Fibroblast of lung (primary cell): ENCODE data around the gene PIANP. TPM values are rescaled to one million over a fixed set of nuclear protein-coding genes. Genes with fewer than 3 reads are reported as not detected.

ENCODE experiments used
- DNase-seq, 2 donors: peaks; one replicate each; pipeline versions ENCODE4 v3.0.0 to v3.0.0-alpha.2; 2010; ENCODE audit warnings: low read depth in 2 of 2
- H2AFZ ChIP-seq: 2 replicates; pipeline ENCODE4 v1.5.1; 2012; ENCODE audit warnings: low read length, control low read depth, inconsistent platforms
- H3K27ac ChIP-seq: 2 replicates; pipeline ENCODE4 v1.5.1; 2011; ENCODE audit warnings: low read length, control low read depth; ENCODE audit not compliant: insufficient read depth
- H3K27me3 ChIP-seq: 2 replicates; pipeline ENCODE4 v1.5.1; 2011; ENCODE audit warnings: mild to moderate bottlenecking, low read length; ENCODE audit not compliant: control insufficient read depth, insufficient read depth
- H3K36me3 ChIP-seq: 2 replicates; pipeline ENCODE4 v1.5.1; 2011; ENCODE audit warnings: low read length; ENCODE audit not compliant: control insufficient read depth, insufficient read depth
- H3K4me1 ChIP-seq: 2 replicates; pipeline ENCODE4 v1.5.1; 2011; ENCODE audit warnings: low read length; ENCODE audit not compliant: control insufficient read depth, insufficient read depth; ENCODE audit errors: extremely low read depth
- H3K4me2 ChIP-seq: 2 replicates; pipeline ENCODE4 v1.5.1; 2011; ENCODE audit warnings: low read length, control low read depth; ENCODE audit not compliant: insufficient read depth; ENCODE audit errors: extremely low read depth
- H3K4me3 ChIP-seq, 4 experiments: fragments of 200-600 bp in 1 of 4; sonication (generic) in 1 of 4; replicated peaks in 1 of 4; 2 replicates each; pipeline ENCODE4 v1.5.1; 2011 to 2016; ENCODE audit warnings: low read length in 4 of 4, low read depth in 3 of 4, mild to moderate bottlenecking in 3 of 4, control low read depth in 2 of 4, inconsistent platforms in 1 of 4, mixed read lengths in 1 of 4; ENCODE audit not compliant: insufficient read depth in 1 of 4; ENCODE audit errors: control extremely low read depth in 1 of 4
- H3K79me2 ChIP-seq: 2 replicates; pipeline ENCODE4 v1.5.1; 2012; ENCODE audit warnings: mild to moderate bottlenecking, low read length, inconsistent platforms; ENCODE audit not compliant: control insufficient read depth, insufficient read depth
- H3K9ac ChIP-seq: 2 replicates; pipeline ENCODE4 v1.5.1; 2011; ENCODE audit warnings: mild to moderate bottlenecking, low read length, control low read depth; ENCODE audit not compliant: insufficient read depth
- H3K9me3 ChIP-seq: 2 replicates; pipeline ENCODE4 v1.5.1; 2012; ENCODE audit warnings: low read depth, low read length; ENCODE audit not compliant: control insufficient read depth, insufficient read depth
- H4K20me1 ChIP-seq: 2 replicates; pipeline ENCODE4 v1.5.1; 2011; ENCODE audit warnings: low read length; ENCODE audit not compliant: control insufficient read depth, insufficient read depth; ENCODE audit errors: extremely low read depth
- EZH2 ChIP-seq: IDR thresholded peaks from 2 replicates; pipeline ENCODE4 v1.5.1; 2012; ENCODE audit warnings: low read length, control low read depth, mild to moderate bottlenecking; ENCODE audit errors: missing control alignments
- polyA plus RNA-seq, 2 donors: library from polyadenylated mRNA; depleted of rRNA in 1 of 2; stranded (reverse) in 1 of 2; unstranded in 1 of 2; fragments of >200 nt; gene quantifications; 2 replicates each; pipeline ENCODE4 v1.2.1, GENCODE V29; 2011 to 2012; ENCODE audit warnings: missing spikeins in 1 of 2
- total RNA-seq: library from RNA; depleted of rRNA; stranded (reverse); fragments of >200 nt; gene quantifications from 2 replicates; pipeline ENCODE4 v1.2.1, GENCODE V29; 2014
- TF ChIP-seq, protein P1 (sequence below), 2 donors: IDR thresholded peaks in 1 of 2; conservative IDR thresholded peaks in 1 of 2; 1 replicate in 1 of 2; 2 replicates in 1 of 2; pipeline ENCODE4 v1.5.1; 2011 to 2012; ENCODE audit warnings: low read length in 2 of 2, control low read depth in 1 of 2, inconsistent platforms in 1 of 2, low read depth in 1 of 2, mild to moderate bottlenecking in 1 of 2

Gene PIANP
- total and polyA plus RNA-seq, 2 donors (not counting 1 experiment from before 2014, with no cell fraction given): 0.17 to 0.49 TPM

DNA sequence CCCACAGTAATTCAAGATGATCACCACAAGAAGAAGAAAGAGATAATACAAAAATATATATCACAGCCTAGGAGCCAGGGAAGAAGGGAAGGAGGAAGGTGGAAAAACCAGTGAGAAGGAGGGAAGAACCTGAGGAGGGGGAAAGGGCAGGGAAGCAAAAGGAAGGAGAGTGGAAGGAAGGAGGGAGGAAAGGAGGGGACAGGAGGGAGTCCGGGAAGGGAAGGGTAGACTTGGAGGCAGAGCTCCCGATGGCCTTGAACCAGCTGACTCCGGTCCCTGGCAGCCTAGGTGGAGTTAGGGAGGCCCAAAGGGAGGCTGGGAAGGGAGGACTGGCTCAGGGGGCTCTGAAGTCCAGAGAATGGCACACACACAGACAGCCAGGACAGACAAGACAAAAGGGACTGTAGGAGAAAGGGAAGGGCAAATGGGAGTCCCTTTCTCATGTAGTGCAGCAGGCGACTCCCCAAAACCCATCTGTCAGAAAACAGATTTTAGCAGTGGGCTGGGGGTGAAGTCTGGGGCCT is 6.7 kb downstream of the PIANP start:
- Histone ChIP-seq H3K36me3 (no peaks in the 10 kb centered on the region), H3K27ac (no peak overlapping the region), H2AFZ (no peak overlapping the region), H3K4me1 (peaks cover 3% of the 10 kb centered on the region), H3K9me3 (no peaks in the 10 kb centered on the region), H3K27me3 (peaks cover 4% of the 10 kb centered on the region), H3K79me2 (peaks cover 3% of the 10 kb centered on the region), H3K4me3 (no peak overlapping the region), H3K4me2 (no peak overlapping the region), H4K20me1 (no peaks in the 10 kb centered on the region), H3K9ac (no peak overlapping the region)
- no peak for TF ChIP-seq EZH2
- TF ChIP-seq, protein P1, sequence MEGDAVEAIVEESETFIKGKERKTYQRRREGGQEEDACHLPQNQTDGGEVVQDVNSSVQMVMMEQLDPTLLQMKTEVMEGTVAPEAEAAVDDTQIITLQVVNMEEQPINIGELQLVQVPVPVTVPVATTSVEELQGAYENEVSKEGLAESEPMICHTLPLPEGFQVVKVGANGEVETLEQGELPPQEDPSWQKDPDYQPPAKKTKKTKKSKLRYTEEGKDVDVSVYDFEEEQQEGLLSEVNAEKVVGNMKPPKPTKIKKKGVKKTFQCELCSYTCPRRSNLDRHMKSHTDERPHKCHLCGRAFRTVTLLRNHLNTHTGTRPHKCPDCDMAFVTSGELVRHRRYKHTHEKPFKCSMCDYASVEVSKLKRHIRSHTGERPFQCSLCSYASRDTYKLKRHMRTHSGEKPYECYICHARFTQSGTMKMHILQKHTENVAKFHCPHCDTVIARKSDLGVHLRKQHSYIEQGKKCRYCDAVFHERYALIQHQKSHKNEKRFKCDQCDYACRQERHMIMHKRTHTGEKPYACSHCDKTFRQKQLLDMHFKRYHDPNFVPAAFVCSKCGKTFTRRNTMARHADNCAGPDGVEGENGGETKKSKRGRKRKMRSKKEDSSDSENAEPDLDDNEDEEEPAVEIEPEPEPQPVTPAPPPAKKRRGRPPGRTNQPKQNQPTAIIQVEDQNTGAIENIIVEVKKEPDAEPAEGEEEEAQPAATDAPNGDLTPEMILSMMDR (conservative IDR thresholded peaks at IDR 0.05 in 1 of 2, IDR thresholded peaks at IDR 0.05 in 1 of 2; ENCODE audit: low read depth in 1 of 2, low read length in 2 of 2): no peak
- DNase-seq: no peak

DNA sequence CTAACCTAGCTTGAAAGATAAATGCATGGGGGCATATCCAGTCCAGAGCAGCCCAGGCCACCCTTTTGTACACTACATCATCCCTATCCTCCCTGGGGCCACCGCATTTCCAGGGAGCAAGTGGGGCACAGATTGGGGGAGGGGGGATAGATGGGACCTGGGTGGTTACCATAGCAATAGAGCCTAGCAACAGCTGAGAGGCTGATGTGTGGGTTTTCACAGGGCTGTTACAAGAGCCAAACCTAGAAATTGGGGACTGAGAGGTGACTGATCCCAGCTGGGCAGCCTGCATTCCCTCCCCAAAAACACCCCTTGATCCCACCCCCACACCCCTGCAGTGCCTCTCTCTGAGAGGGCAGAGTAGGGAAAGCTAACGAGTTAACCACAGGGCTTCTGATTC is 7.7 kb downstream of the PIANP start:
- TF ChIP-seq, protein P1 (conservative IDR thresholded peaks at IDR 0.05 in 1 of 2, IDR thresholded peaks at IDR 0.05 in 1 of 2; ENCODE audit: low read depth in 1 of 2, low read length in 2 of 2): no peak
- no peak for TF ChIP-seq EZH2
- no peak overlapping the region for H2AFZ ChIP-seq
- no peak for DNase-seq

DNA sequence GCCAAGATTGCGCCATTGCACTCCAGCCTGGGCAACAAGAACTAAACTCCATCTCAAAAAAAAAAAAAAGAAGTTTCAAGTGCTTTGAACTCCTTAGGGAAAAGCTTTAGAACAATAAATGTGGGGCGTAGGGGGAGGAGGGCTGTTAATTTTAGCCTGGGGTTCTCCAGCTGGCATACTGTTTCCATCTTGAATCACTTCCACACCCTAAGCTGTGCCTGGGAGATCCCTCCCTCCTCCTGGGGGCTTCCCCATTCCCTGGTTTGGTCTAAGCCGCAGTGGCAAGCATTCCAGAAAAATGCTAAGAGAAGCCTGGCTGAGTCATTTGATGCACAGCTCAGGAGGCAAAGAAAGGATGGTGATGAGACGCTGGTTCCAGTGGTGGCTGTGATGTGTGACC is 9.1 kb downstream of the PIANP start:
- H3K27ac ChIP-seq: no peak overlapping the region
- H3K4me3 ChIP-seq: no peak overlapping the region
- DNase-seq: peak in 1 of 2 donors; percentile 65
- no peaks in the 10 kb centered on the region for H3K9me3 ChIP-seq
- no peaks in the 10 kb centered on the region for H3K27me3 ChIP-seq
- no peaks in the 10 kb centered on the region for H4K20me1 ChIP-seq
- H3K4me1 ChIP-seq: peaks cover 3% of the 10 kb centered on the region
- H3K9ac ChIP-seq: no peak overlapping the region
- H3K4me2 ChIP-seq: no peak overlapping the region
- TF ChIP-seq, protein P1 (conservative IDR thresholded peaks at IDR 0.05 in 1 of 2, IDR thresholded peaks at IDR 0.05 in 1 of 2; ENCODE audit: low read depth in 1 of 2, low read length in 2 of 2): no peak
- TF ChIP-seq EZH2: no peak
- no peaks in the 10 kb centered on the region for H3K36me3 ChIP-seq
- H3K79me2 ChIP-seq: peaks cover 25% of the 10 kb centered on the region
- H2AFZ ChIP-seq: no peak overlapping the region

More for the DNA sequence above, 7.7 kb downstream of the PIANP start:
- Histone ChIP-seq H3K27ac (no peak overlapping the region), H3K36me3 (no peaks in the 10 kb centered on the region), H3K9me3 (no peaks in the 10 kb centered on the region), H3K4me3 (no peak overlapping the region), H3K27me3 (no peaks in the 10 kb centered on the region), H3K9ac (no peak overlapping the region), H3K79me2 (peaks cover 11% of the 10 kb centered on the region), H3K4me1 (peaks cover 2% of the 10 kb centered on the region), H3K4me2 (no peak overlapping the region), H4K20me1 (no peaks in the 10 kb centered on the region)
